Lower lobe of right lung (tissue), 2 donors: ENCODE measurements around the gene JMJD4. TPM values are rescaled to one million over a fixed set of nuclear protein-coding genes. Genes with fewer than 3 reads are reported as not detected.

Source experiments
- ATAC-seq, 2 donors: fragments of 200-7000 bp; cut with Tn5 transposase; one replicate each; pipeline ENCODE4 v1.9.1; 2020 to 2022; ENCODE audit warnings: mild to moderate bottlenecking in 2 of 2, moderate library complexity in 2 of 2
- DNase-seq: peaks from one replicate; pipeline ENCODE4 v3.0.0-alpha.2; 2020
- H3K27ac ChIP-seq: fragments of 200-600 bp; one replicate; pipeline ENCODE4 v1.8.0; 2022
- H3K27me3 ChIP-seq: fragments of 200-600 bp; one replicate; pipeline ENCODE4 v1.8.0; 2022; ENCODE audit warnings: low read depth
- H3K36me3 ChIP-seq: fragments of 200-600 bp; one replicate; pipeline ENCODE4 v1.8.0; 2022; ENCODE audit warnings: mild to moderate bottlenecking
- H3K4me1 ChIP-seq: fragments of 200-600 bp; one replicate; pipeline ENCODE4 v1.8.0; 2022
- H3K4me3 ChIP-seq: fragments of 200-600 bp; one replicate; pipeline ENCODE4 v1.8.0; 2022; ENCODE audit warnings: mild to moderate bottlenecking
- H3K9me3 ChIP-seq: fragments of 200-600 bp; one replicate; pipeline ENCODE4 v1.8.0; 2022
- intact Hi-C: fragments of 100-400 bp; cut with DNase I; formaldehyde crosslinking; loops from one replicate; pipeline ENCODE4 v1.11.0; 2022
- total RNA-seq: library from RNA; stranded (reverse); fragmentation: NEBNext Ultra II Directional; extraction: Animal tissue kit (Norgen Biotek cat#: 25700); gene quantifications from one replicate; pipeline ENCODE4 v1.2.1, GENCODE V29; 2021
- TF ChIP-seq, protein P1 (sequence below): fragments of 200-600 bp; IDR thresholded peaks from one replicate; pipeline ENCODE4 v1.8.0; 2022; ENCODE audit warnings: antibody characterized with exemption, mild to moderate bottlenecking
- donor health status: DM: no; HTN: yes; CAD: no; lungs with severe emphysema.

The JMJD4 gene
- total RNA-seq, 1 donor from 2014 or later = 14.9 TPM

DNA sequence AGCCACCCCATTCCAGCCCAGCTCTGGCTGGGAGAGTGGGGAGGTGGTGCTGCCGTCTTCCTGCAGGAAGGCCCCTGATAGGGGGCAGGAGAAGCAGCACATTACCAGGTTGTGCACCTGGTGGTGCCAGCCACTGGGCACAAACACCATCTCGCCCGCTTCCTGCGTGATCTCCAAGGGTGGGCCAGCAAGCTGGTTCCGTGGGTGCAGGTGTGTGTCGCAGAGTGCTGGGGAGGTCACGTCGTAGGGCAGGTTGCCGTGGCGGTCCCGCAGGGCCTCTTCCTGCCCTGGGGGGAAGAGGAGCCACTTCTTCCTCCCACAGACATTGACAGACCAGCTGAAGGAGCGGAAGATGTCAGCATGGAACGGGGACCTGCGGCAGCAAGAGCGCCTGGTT, 1.8 kb downstream of the JMJD4 start:
- TF ChIP-seq, protein P1, sequence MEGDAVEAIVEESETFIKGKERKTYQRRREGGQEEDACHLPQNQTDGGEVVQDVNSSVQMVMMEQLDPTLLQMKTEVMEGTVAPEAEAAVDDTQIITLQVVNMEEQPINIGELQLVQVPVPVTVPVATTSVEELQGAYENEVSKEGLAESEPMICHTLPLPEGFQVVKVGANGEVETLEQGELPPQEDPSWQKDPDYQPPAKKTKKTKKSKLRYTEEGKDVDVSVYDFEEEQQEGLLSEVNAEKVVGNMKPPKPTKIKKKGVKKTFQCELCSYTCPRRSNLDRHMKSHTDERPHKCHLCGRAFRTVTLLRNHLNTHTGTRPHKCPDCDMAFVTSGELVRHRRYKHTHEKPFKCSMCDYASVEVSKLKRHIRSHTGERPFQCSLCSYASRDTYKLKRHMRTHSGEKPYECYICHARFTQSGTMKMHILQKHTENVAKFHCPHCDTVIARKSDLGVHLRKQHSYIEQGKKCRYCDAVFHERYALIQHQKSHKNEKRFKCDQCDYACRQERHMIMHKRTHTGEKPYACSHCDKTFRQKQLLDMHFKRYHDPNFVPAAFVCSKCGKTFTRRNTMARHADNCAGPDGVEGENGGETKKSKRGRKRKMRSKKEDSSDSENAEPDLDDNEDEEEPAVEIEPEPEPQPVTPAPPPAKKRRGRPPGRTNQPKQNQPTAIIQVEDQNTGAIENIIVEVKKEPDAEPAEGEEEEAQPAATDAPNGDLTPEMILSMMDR = no peak
- Histone ChIP-seq H3K4me3 (no peak overlapping the region), H3K4me1 (peaks cover 35% of the 10 kb centered on the region), H3K27me3 (no peaks in the 10 kb centered on the region), H3K27ac (no peak overlapping the region), H3K9me3 (no peaks in the 10 kb centered on the region), H3K36me3 (peaks cover 26% of the 10 kb centered on the region)
- intact Hi-C loops = no loop called here
- DNase-seq = no peak
- ATAC-seq = no peak

DNA sequence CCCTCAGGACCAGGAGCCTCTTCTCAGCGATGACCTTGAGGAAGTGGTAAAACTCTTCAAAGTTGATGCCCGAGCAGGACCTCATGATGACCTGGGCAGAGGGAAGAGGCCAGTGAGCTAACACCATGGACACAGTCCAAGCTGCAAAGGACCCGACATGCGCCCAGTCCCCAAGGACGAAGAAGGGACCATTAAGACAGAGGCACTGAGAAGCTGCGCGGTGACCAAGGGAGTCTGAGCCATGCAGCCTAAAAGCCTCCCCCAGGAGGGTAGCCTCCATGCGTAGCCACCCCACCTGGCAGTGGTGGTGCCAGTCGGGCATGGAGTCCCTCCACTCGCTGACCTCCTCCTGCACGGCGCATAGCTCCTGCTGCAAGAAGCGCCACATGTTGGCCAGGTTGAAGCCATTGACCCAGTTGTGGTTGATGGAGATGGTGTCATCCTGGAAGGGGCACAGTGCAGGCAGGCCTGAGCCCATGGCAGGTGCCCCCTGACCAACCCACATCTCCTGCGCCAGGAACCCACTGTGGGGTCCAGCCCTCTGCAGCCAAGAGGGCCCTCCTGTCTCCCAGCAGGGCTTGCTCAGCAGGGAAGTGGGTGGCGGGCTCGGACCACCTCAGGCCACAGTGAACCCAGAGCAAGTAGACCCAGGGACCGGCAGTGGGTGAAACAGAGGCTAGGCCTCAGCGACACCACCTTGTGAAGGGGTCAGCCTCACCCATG, 2.4 kb downstream of the JMJD4 start:
- TF ChIP-seq, protein P1 = no peak
- H3K4me3 ChIP-seq = no peak overlapping the region
- intact Hi-C loops = no loop called here
- DNase-seq (peak; percentile 41), ATAC-seq (no peak)
- H3K27me3 ChIP-seq = no peaks in the 10 kb centered on the region
- peaks cover 26% of the 10 kb centered on the region for H3K36me3 ChIP-seq
- no peak overlapping the region for H3K27ac ChIP-seq
- H3K4me1 ChIP-seq = peaks cover 40% of the 10 kb centered on the region
- no peaks in the 10 kb centered on the region for H3K9me3 ChIP-seq

DNA sequence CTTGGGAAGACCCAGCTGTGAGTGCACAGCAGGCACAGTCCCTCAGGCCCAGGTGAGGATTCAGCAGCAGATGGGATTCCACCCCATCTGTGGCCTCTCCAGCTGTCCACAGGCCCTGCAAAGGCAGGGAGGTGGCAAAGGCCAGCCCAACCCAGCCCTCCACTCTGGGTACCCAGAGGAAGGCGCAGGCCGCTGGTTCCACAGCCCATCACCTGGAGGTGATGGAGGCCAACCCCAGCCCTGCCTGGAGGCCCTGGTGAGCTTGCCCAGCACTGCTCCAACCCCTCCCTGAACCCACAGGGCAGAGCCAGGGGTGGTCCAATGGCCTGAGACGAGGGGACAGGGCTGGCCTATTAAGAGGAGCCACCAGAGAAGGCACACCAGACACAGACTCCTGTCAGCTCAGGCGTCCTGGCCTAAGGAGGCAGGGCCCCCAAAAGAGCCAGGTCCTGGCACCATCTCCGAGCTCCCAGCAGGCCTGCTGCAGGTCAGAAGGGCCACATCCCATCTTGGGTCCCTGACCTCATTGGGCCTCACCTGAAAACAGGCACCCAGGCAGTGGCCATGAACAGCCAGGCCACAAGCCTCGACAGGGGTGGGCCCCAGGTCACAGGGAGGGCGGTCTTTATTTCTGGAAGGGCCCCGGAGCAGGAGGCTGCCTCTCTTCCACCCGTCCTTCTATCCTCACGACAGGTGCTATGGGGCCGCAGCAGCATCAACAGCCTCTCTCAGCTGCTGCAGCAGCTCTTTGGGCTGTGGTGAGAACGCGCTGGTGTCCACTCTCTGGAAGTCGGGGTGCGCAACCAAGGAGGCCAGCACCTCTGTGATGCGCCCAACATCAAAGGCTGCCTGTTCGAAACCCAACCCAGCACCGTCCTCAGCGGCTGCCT, 3.2 kb downstream of the JMJD4 start:
- ATAC-seq (no peak), DNase-seq (peak; percentile 43)
- H3K4me3 ChIP-seq = no peak overlapping the region
- TF ChIP-seq, protein P1 = no peak
- H3K36me3 ChIP-seq = peaks cover 26% of the 10 kb centered on the region
- H3K27me3 ChIP-seq = no peaks in the 10 kb centered on the region
- H3K4me1 ChIP-seq = peaks cover 44% of the 10 kb centered on the region
- no peak overlapping the region for H3K27ac ChIP-seq
- no peaks in the 10 kb centered on the region for H3K9me3 ChIP-seq
- intact Hi-C loops = no loop called here

DNA sequence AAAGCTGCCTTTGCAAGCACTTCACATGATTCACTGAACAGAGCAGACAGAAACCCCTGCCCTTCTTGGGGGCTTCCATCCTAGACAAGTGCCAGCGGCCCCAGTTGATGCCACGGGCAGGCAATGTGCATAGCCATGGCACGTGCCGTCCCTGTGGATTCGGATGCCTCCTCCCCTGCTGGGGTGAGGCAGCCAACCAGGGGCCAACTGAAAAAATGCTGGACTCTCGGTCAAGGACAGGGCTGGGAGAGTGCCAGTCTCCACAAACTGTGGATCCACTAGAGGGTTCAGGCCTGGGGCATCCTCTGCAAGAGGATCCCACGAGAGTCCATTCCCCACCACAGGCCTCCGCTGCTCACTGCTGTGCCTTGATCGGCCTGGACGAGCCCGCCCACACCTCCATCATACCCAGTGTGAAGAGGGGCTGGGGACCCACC, 3.8 kb downstream of the JMJD4 start:
- ATAC-seq (no peak), DNase-seq (peak; percentile 37)
- Histone ChIP-seq H3K27ac (no peak overlapping the region), H3K27me3 (no peaks in the 10 kb centered on the region), H3K36me3 (peaks cover 26% of the 10 kb centered on the region), H3K9me3 (no peaks in the 10 kb centered on the region), H3K4me1 (peaks cover 44% of the 10 kb centered on the region), H3K4me3 (no peak overlapping the region)
- TF ChIP-seq, protein P1 = no peak
- intact Hi-C loops = no loop called here

DNA sequence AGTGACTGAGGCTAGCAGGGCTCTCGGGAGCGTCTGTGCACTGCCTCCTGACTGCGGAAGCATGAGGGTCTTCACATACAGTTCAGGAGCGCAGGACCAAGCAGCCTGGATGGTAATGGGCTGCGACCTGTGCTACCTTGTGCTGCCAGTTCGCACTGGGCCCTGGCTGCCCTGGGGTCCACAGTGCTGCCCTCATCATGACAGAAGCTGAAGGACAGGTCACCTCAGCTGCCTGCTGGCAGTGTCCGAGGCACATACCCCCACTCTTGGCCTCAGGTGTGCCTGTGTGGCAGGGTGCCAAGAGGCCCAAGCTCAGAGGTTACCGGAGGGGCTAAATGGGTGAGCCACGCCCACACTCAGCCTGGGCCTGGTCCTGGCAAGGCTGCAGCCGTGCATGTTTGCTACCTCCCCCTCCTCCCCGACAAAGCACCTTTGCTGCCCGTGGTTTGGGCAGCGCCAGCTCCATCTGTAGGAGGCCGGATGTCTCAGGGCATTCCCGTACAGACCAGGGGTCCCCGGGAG, 4.4 kb downstream of the JMJD4 start:
- Histone ChIP-seq H3K27me3 (no peaks in the 10 kb centered on the region), H3K27ac (no peak overlapping the region), H3K36me3 (peaks cover 26% of the 10 kb centered on the region), H3K4me1 (peaks cover 44% of the 10 kb centered on the region), H3K4me3 (no peak overlapping the region), H3K9me3 (no peaks in the 10 kb centered on the region)
- DNase-seq (peak; percentile 45), ATAC-seq (no peak)
- TF ChIP-seq, protein P1 = no peak
- intact Hi-C loops = no loop called here
